Thoracic aorta (tissue), 2 donors: ENCODE data around the gene SOX8. TPM values are rescaled to one million over a fixed set of nuclear protein-coding genes. Genes with fewer than 3 reads are reported as not detected.
A peak's percentile ranks its signal among the peaks of the same experiment; 100 is the strongest.

Experiments used
- ATAC-seq: fragments of 150-250 bp; one replicate; pipeline ENCODE4 v1.8.0; 2017; ENCODE audit warnings: low read depth; ENCODE audit not compliant: insufficient number of reproducible peaks, low FRiP score
- DNase-seq: peaks from one replicate; pipeline ENCODE4 v3.0.0-alpha.2; 2020; ENCODE audit warnings: low spot score
- H3K27ac ChIP-seq, 2 donors: fragments of 200-600 bp; sonication (generic); 1 replicate in 1 of 2; 2 replicates in 1 of 2; pipeline ENCODE4 v1.5.1; 2016; ENCODE audit warnings: mild to moderate bottlenecking in 2 of 2, moderate library complexity in 2 of 2
- H3K27me3 ChIP-seq: fragments of 200-600 bp; sonication (generic); replicated peaks from 2 replicates; pipeline ENCODE4 v1.6.0; 2016; ENCODE audit warnings: mild to moderate bottlenecking; ENCODE audit not compliant: insufficient read depth
- H3K36me3 ChIP-seq: fragments of 200-600 bp; sonication (generic); one replicate; pipeline ENCODE4 v1.5.1; 2016
- H3K4me1 ChIP-seq, 2 donors: fragments of 200-600 bp; sonication (generic); 1 replicate in 1 of 2; 2 replicates in 1 of 2; pipeline versions ENCODE4 v1.5.1 to v1.6.0; 2016; ENCODE audit warnings: low read depth in 2 of 2, mild to moderate bottlenecking in 1 of 2; ENCODE audit not compliant: control insufficient read depth in 1 of 2
- H3K4me3 ChIP-seq: fragments of 200-600 bp; sonication (generic); 2 replicates; pipeline ENCODE4 v1.5.1; 2016; ENCODE audit warnings: mild to moderate bottlenecking
- H3K9me3 ChIP-seq: fragments of 200-600 bp; sonication (generic); 2 replicates; pipeline ENCODE4 v1.5.1; 2016
- total RNA-seq, 2 donors: library from RNA; depleted of rRNA; stranded (reverse); fragments of >200 nt; gene quantifications; one replicate each; pipeline versions ENCODE4 v1.1.0 to v1.2.3, GENCODE V29; 2016
- TF ChIP-seq, protein P1 (sequence below): fragments of 200-600 bp; sonication (generic); IDR thresholded peaks from one replicate; pipeline ENCODE4 v1.5.1; 2019; ENCODE audit warnings: antibody characterized with exemption

The SOX8 gene
- total RNA-seq, 2 donors from 2014 or later = 5.7 to 10.1 TPM

DNA sequence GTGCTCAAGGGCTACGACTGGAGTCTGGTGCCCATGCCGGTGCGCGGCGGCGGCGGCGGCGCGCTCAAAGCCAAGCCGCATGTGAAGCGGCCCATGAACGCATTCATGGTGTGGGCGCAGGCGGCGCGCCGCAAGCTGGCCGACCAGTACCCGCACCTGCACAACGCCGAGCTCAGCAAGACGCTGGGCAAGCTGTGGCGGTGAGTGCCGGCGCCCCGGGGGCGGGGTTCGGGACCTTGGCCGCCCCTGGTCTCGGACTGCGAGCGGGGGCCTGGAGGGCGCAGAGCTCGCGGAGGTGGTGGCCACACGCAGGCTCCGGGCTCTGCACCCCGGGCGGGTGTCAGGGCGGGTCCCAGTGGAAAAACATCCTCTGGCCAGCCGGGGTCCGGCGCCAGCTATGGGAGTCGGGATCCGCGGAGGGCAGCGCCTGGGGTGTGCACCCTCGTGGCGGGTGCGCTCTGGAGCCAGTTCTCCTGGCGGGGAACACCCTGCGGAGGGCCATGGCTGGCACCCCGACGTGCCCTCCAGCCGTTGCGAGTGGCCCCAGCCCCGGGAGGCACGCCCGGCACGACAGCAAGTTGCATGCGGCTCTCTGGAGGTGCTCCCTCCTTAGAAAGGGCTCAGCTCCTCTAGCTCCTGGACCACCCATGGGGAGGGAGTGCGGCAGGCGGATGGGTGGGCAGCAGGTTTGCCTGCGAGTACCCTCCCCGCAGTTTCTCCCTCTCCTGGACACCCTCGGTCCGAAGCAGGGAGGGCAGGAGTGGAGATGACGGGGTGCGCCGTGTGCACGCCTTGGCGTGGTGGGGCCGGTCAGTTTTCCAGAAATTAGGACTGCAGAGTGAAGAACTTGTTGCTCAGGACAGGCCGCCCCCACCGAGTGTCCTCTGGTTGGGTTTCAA lies 824 bp downstream of the SOX8 start:
- ATAC-seq = no peak
- peaks cover 18 to 51% of the 10 kb centered on the region in 2 donors for H3K4me1 ChIP-seq
- no peak overlapping the region for H3K27ac ChIP-seq
- TF ChIP-seq, protein P1, sequence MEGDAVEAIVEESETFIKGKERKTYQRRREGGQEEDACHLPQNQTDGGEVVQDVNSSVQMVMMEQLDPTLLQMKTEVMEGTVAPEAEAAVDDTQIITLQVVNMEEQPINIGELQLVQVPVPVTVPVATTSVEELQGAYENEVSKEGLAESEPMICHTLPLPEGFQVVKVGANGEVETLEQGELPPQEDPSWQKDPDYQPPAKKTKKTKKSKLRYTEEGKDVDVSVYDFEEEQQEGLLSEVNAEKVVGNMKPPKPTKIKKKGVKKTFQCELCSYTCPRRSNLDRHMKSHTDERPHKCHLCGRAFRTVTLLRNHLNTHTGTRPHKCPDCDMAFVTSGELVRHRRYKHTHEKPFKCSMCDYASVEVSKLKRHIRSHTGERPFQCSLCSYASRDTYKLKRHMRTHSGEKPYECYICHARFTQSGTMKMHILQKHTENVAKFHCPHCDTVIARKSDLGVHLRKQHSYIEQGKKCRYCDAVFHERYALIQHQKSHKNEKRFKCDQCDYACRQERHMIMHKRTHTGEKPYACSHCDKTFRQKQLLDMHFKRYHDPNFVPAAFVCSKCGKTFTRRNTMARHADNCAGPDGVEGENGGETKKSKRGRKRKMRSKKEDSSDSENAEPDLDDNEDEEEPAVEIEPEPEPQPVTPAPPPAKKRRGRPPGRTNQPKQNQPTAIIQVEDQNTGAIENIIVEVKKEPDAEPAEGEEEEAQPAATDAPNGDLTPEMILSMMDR = no peak
- DNase-seq = no peak
- H3K27me3 ChIP-seq = no peaks in the 10 kb centered on the region
- H3K4me3 ChIP-seq = peak overlapping the region; percentile 73
- H3K36me3 ChIP-seq = no peaks in the 10 kb centered on the region
- no peaks in the 10 kb centered on the region for H3K9me3 ChIP-seq

DNA sequence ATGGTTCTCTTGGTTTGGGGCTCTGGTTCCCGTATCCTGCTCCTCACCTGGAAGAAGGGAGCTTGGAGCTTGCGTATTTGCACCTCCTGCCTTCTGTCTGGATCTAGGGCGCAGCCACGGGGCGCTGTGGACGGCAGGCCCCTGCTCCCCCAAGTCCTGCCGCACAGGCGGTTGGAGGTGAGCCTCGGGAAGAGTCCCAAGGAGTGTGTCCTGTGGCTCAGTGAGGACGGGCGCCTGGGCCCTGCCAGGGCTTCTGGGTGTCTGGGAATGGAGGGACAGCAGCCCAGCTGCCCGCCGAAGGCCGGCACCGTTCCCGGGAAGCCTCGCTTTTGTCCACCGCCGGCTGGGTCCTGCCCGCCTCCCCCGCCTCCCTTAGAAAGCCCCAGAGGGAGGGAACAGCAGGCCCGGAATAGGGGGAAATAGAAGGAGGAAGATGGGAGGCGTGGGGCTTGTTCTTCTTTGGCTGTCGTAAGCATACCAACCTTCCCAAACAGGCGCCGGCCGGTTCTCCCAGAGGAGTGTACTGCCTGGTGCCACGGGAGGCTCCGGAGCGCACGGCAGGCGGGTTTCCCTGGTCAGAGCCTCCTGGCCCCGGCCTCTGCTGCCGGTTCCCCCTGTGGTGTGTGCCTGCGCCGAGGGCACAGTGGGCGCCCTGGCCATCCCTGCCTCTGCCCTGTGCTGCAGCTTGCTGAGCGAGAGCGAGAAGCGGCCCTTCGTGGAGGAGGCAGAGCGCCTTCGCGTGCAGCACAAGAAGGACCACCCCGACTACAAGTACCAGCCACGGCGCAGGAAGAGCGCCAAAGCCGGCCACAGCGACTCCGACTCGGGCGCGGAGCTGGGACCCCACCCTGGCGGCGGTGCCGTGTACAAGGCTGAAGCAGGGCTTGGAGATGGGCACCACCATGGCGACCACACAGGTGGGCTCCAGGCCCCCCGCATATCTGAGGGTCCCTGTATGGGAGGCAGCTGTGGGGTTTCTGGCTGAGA lies 1.8 kb downstream of the SOX8 start:
- TF ChIP-seq, protein P1 = no peak
- Histone ChIP-seq H3K27ac (no peak overlapping the region), H3K27me3 (no peaks in the 10 kb centered on the region), H3K4me3 (no peak overlapping the region), H3K4me1 (peaks cover 21 to 51% of the 10 kb centered on the region in 2 donors), H3K36me3 (no peaks in the 10 kb centered on the region), H3K9me3 (no peaks in the 10 kb centered on the region)
- ATAC-seq (no peak), DNase-seq (no peak)

DNA sequence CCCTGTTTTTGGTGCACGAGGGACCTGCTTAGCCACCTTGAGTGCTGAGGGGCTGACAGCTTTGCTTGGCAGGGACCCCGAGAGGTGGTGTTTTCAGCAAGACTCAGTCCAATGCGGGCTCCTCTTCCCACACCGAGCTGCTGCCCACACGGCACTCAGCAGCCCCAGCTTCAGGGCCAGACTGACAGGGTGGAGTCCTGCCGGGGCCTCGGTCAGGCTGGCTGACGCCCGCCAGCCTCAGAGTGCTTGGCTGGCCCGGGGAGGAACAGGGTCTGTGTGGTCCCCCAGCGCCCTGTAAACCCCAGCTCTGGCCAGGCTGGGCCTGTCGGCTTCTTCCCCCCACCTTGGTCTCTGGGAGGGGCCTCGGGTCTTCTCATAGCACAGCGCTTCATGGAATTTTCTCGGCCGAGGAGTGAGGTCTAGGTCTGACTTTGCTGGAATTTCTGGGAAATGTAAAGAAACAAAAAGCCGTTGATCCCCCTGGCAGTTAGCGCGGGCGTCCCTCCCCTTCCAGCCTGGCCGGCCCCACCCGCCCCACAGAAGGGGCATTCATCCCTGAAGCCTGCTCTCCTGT lies 2.6 kb downstream of the SOX8 start:
- no peak for DNase-seq
- H3K27ac ChIP-seq = no peak overlapping the region
- no peaks in the 10 kb centered on the region for H3K27me3 ChIP-seq
- peaks cover 22 to 52% of the 10 kb centered on the region in 2 donors for H3K4me1 ChIP-seq
- no peaks in the 10 kb centered on the region for H3K36me3 ChIP-seq
- TF ChIP-seq, protein P1 = no peak
- H3K9me3 ChIP-seq = no peaks in the 10 kb centered on the region
- H3K4me3 ChIP-seq = no peak overlapping the region
- no peak for ATAC-seq

DNA sequence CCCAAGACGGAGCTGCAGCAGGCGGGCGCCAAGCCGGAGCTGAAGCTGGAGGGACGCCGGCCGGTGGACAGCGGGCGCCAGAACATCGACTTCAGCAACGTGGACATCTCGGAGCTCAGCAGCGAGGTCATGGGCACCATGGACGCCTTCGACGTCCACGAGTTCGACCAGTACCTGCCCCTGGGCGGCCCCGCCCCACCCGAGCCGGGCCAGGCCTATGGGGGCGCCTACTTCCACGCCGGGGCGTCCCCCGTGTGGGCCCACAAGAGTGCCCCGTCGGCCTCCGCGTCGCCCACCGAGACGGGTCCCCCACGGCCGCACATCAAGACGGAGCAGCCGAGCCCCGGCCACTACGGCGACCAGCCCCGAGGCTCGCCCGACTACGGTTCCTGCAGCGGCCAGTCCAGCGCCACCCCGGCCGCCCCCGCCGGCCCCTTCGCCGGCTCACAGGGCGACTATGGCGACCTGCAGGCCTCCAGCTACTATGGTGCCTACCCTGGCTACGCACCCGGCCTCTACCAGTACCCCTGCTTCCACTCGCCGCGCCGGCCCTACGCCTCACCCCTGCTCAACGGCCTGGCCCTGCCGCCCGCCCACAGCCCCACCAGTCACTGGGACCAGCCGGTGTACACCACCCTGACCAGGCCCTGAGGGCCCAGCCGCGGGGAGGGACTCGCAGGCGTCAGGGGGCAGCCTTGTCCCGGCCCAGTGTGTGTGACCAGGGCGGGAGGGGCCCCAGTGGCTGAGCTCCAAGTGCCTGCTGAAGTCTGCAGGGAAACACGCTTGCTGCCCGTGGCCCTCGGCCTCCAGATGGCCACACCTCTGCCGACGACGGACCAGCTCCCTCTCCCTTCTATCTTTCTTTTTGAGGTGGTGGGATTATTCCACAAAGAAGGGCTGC lies 3.4 kb downstream of the SOX8 start:
- H3K36me3 ChIP-seq = no peaks in the 10 kb centered on the region
- ATAC-seq (no peak), DNase-seq (no peak)
- H3K9me3 ChIP-seq = no peaks in the 10 kb centered on the region
- no peak overlapping the region for H3K4me3 ChIP-seq
- TF ChIP-seq, protein P1 = no peak
- peaks cover 20 to 46% of the 10 kb centered on the region in 2 donors for H3K4me1 ChIP-seq
- no peak overlapping the region for H3K27ac ChIP-seq
- no peaks in the 10 kb centered on the region for H3K27me3 ChIP-seq
